Lower leg skin (tissue), 4 donors: ENCODE measurements around the gene PTCH2. TPM values are rescaled to one million over a fixed set of nuclear protein-coding genes. Genes with fewer than 3 reads are reported as not detected.

Source experiments
- DNase-seq, 2 donors: peaks; one replicate each; pipeline ENCODE4 v3.0.0-alpha.2; 2019; ENCODE audit warnings: low spot score in 2 of 2
- H3K4me3 ChIP-seq: fragments of 200-600 bp; sonication (generic); 2 replicates; pipeline ENCODE4 v1.5.1; 2017; ENCODE audit warnings: mild to moderate bottlenecking, low read depth; ENCODE audit not compliant: poor library complexity, severe bottlenecking
- POLR2A ChIP-seq, 2 donors: fragments of 450-650 bp; IDR thresholded peaks; one replicate each; pipeline ENCODE4 v1.6.1; 2016 to 2017; ENCODE audit warnings: antibody characterized with exemption in 2 of 2, mild to moderate bottlenecking in 1 of 2, moderate library complexity in 1 of 2
- WGBS, 2 donors: methylation state at CpG; one replicate each; pipeline ENCODE4 v1.1.5; 2018; 5-methylcytosine and 5-hydroxymethylcytosine counted together
- intact Hi-C: fragments of 100-400 bp; cut with DNase I; formaldehyde crosslinking; loops from one replicate; pipeline ENCODE4 v1.15.0; 2023; ENCODE audit warnings: low total_unique reads
- total RNA-seq, 4 donors: library from RNA; depleted of rRNA; stranded (reverse); fragments of >200 nt; gene quantifications; one replicate each; pipeline ENCODE4 v1.1.0, GENCODE V29; 2016
- TF ChIP-seq, protein P1 (sequence below), 3 donors: fragments of 450-650 bp; IDR thresholded peaks; one replicate each; pipeline ENCODE4 v1.5.1; 2016; ENCODE audit warnings: antibody characterized with exemption in 3 of 3, mild to moderate bottlenecking in 3 of 3, moderate library complexity in 2 of 3

The PTCH2 gene
- total RNA-seq, 4 donors from 2014 or later: 0.54 to 2.7 (median 1.2) TPM

DNA sequence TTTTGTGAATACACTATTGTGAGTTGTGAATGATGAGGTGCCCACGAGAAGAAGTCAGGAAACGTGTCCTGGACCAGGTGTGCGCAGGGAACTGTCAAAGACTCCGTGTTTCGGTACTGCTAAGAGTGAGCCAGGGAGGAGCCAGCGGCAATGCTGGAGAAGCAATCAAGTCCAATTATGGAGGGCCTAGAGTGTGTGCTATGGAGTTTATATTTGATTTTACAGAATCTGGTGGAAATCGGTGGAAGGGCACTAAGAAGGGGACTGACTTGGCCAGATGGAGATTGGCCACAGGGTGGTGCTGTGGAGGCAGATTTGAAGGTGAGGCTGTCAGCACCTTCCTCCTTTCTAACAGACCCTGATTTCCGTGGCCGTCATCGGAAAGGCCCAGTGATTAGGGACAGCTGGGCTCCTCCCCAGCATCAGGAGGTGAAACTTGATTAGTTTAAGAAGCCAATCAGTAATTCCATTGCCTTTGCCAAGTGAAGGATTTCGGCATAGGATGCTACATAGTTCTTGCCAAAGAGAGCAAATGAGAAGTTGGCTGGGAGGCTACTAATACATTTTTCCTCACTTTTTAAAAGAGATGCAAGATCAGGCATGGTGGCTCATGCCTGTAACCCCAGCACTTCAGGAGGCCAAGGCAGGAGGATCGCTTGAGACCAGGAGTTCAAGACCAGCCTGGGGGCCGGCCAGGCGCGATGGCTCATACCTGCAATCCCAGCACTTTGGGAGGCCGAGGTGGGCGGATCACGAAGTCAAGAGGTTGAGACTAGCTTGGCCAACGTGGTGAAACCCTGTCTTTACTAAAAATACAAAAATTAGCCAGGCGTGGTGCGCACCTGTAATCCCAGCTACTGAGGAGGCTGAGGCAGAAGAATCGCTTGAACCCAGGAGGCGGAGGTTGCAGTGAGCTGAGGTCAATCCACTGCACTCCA, 7.0 kb downstream of the PTCH2 start:
- WGBS, 2 donors: 60 to 61% methylated on average over 23 of the region's 23 CpGs
- H3K4me3 ChIP-seq: no peak overlapping the region
- peak; percentile 74 to 97 for DNase-seq
- TF ChIP-seq POLR2A (IDR thresholded peaks at IDR 0.05): no peak
- TF ChIP-seq, protein P1, sequence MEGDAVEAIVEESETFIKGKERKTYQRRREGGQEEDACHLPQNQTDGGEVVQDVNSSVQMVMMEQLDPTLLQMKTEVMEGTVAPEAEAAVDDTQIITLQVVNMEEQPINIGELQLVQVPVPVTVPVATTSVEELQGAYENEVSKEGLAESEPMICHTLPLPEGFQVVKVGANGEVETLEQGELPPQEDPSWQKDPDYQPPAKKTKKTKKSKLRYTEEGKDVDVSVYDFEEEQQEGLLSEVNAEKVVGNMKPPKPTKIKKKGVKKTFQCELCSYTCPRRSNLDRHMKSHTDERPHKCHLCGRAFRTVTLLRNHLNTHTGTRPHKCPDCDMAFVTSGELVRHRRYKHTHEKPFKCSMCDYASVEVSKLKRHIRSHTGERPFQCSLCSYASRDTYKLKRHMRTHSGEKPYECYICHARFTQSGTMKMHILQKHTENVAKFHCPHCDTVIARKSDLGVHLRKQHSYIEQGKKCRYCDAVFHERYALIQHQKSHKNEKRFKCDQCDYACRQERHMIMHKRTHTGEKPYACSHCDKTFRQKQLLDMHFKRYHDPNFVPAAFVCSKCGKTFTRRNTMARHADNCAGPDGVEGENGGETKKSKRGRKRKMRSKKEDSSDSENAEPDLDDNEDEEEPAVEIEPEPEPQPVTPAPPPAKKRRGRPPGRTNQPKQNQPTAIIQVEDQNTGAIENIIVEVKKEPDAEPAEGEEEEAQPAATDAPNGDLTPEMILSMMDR (IDR thresholded peaks at IDR 0.05): peak in 1 of 3 donors; percentile 56
- intact Hi-C loops: loop anchor here (10.0 kb wide), 2 partner anchors 169 to 459 kb away; no protein-coding TSS in a partner anchor

DNA sequence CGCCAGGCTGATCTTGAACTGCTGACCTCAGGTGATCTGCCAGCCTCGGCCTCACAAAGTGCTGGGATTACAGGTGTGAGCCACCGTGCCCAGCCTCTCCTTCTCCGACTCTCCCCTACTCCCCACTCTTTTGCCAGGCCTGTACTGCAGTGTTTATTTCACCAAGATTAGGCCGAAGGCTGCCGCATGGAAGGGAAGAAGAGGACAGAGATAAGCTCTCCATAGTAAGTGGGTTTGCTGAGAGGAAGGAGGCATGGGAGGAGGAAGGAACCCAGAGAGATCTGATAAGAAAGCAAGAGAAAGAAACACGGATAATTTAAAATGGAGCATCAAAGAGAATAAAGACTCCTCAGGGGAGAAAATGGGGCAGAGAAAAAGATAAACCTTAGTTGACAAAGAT, 8.7 kb downstream of the PTCH2 start:
- no peak overlapping the region for H3K4me3 ChIP-seq
- DNase-seq: no peak
- whole genome bisulfite sequencing, 2 donors: 69 to 86% methylated on average over 7 of the region's 7 CpGs
- TF ChIP-seq, protein P1 (IDR thresholded peaks at IDR 0.05): no peak
- no peak for TF ChIP-seq POLR2A (IDR thresholded peaks at IDR 0.05)
- intact Hi-C loops: loop anchor here (10.0 kb wide), 2 partner anchors 170 to 460 kb away; no protein-coding TSS in a partner anchor

DNA sequence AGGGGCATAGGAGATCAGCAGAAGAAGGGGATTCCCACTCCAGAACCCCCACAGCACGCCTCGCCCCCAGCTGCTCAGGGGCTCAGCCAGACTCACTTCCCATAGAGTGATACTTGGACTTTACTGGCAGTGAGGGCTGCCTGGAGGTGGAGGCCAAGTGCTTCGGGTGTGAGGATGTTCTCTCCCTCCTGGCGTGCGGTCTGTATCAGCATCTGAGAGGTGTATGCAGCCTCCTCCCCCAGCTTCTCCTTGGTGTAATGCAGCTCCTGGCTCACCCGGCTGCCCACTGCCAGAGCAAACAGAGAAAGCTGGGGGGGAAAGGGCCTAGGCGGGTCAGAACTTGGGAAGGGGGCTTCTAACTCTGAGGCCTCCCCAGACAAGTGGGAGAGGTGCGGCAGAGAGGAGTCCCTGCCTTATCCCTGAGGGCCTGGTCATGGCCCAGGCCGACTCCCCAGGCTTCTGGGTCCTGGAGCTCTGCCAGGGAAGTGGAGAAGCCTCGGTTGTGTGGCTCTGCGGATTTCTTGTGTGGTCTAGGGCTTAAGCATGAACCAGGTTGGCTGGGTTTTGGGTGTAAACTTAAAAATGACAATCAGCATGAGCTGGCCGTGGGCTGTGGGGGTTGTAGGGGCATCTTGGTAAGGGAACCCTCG, 10.9 kb downstream of the PTCH2 start:
- DNase-seq: no peak
- intact Hi-C loops: loop anchor here (10.0 kb wide), 2 partner anchors 173 to 463 kb away; no protein-coding TSS in a partner anchor
- TF ChIP-seq, protein P1 (IDR thresholded peaks at IDR 0.05): no peak
- TF ChIP-seq POLR2A (IDR thresholded peaks at IDR 0.05): no peak
- H3K4me3 ChIP-seq: no peak overlapping the region
- 77 to 86% methylated on average over 11 to 12 of the region's 13 CpGs for WGBS, 2 donors

DNA sequence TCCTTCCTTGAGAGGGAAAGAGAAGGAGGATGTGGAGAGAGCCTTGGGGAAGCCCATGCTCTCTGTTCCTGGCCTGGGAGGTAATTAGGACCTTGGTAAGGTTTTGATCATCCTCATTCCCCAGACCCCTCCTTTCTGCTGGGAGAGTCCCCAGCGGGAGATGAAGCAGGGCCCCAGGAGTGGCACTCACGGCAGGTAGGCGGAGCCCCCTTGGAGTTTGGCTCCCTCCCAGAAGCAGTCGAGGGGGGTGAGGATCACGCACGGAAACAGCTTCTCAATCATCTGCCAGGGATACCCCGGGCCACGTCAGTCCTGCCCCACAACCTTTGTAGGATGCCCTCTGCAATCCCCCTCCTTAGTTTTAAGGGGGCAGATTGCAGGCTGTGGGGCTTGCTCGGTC, 11.5 kb downstream of the PTCH2 start:
- intact Hi-C loops: loop anchor here (10.0 kb wide), 2 partner anchors 173 to 463 kb away; no protein-coding TSS in a partner anchor
- TF ChIP-seq POLR2A (IDR thresholded peaks at IDR 0.05): no peak
- TF ChIP-seq, protein P1 (IDR thresholded peaks at IDR 0.05): no peak

DNA sequence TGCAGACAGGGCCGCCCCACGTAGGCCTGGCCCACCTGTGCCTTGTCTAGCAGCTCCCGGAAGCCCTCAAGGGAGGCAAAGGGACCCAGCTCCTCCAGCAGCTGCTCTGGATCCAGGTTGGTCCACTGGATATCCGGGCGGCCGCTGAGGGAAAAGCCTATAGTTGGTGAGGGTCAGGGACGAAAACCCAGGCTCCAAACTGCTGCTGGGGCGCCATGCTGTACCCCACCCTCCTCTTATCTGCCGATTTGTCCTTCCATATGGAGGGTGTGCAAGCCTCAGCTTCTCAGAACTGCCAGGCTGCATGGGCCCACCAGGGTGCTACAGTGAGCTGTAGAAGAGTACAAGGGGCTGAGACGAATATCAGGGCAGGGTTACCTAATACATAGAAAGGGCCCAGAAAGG, 12.2 kb downstream of the PTCH2 start:
- TF ChIP-seq, protein P1 (IDR thresholded peaks at IDR 0.05): no peak
- TF ChIP-seq POLR2A (IDR thresholded peaks at IDR 0.05): no peak
- no peak for DNase-seq
- no peak overlapping the region for H3K4me3 ChIP-seq
- 77 to 89% methylated on average over 10 of the region's 10 CpGs for WGBS, 2 donors
- intact Hi-C loops: loop anchor here (10.0 kb wide), 2 partner anchors 174 to 464 kb away; no protein-coding TSS in a partner anchor

More for the DNA sequence above, 11.5 kb downstream of the PTCH2 start:
- no peak for DNase-seq
- no peak overlapping the region for H3K4me3 ChIP-seq
- WGBS, 2 donors: 40 to 48% methylated on average over 9 of the region's 9 CpGs
